ENCODE results near the gene BLACAT1.

- TF ChIP-seq, protein P1, sequence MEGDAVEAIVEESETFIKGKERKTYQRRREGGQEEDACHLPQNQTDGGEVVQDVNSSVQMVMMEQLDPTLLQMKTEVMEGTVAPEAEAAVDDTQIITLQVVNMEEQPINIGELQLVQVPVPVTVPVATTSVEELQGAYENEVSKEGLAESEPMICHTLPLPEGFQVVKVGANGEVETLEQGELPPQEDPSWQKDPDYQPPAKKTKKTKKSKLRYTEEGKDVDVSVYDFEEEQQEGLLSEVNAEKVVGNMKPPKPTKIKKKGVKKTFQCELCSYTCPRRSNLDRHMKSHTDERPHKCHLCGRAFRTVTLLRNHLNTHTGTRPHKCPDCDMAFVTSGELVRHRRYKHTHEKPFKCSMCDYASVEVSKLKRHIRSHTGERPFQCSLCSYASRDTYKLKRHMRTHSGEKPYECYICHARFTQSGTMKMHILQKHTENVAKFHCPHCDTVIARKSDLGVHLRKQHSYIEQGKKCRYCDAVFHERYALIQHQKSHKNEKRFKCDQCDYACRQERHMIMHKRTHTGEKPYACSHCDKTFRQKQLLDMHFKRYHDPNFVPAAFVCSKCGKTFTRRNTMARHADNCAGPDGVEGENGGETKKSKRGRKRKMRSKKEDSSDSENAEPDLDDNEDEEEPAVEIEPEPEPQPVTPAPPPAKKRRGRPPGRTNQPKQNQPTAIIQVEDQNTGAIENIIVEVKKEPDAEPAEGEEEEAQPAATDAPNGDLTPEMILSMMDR (IDR thresholded peaks at IDR 0.05): peak in 3 of 4 experiments; percentile 9 to 79 (median 36)
- no peak for TF ChIP-seq POLR2AphosphoS5 (IDR thresholded peaks at IDR 0.05)
Observed at GRCh38 chr1:205438213-205439158, 17.4 kb downstream of the BLACAT1 start.

Data from prostate gland (tissue), 2 donors.